ENCODE measurements around the gene TLR4.

DNA sequence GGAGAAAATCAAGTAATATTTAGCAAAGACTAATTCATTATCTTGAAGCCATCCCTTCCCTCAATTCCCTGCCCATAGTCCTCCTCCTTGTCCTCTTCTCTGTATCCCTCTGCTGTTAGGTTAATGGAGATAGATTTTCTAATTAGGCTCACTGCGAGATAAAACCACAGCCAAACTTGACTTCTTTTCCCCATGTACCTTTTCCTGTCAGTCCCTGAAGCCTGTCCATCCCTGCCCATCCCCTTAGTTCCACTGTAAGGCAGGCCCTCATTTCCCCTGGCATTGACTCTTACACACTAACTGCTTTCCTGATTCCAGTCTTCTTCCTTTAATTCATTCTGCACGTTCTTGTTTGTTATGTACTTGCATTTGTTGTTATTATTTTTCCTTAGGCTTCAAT lies 1.2 kb downstream of the TLR4 start:
- TF ChIP-seq, protein P1, sequence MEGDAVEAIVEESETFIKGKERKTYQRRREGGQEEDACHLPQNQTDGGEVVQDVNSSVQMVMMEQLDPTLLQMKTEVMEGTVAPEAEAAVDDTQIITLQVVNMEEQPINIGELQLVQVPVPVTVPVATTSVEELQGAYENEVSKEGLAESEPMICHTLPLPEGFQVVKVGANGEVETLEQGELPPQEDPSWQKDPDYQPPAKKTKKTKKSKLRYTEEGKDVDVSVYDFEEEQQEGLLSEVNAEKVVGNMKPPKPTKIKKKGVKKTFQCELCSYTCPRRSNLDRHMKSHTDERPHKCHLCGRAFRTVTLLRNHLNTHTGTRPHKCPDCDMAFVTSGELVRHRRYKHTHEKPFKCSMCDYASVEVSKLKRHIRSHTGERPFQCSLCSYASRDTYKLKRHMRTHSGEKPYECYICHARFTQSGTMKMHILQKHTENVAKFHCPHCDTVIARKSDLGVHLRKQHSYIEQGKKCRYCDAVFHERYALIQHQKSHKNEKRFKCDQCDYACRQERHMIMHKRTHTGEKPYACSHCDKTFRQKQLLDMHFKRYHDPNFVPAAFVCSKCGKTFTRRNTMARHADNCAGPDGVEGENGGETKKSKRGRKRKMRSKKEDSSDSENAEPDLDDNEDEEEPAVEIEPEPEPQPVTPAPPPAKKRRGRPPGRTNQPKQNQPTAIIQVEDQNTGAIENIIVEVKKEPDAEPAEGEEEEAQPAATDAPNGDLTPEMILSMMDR (IDR thresholded peaks at IDR 0.05), result no peak
- TF ChIP-seq POLR2AphosphoS5 (IDR thresholded peaks at IDR 0.05), result no peak
